T-helper 2 cell treated with Interferon-gamma antibody and Interleukin-4, amounts not matched to agents 100 ng/mL and 5 ng/mL, for 36 hours (primary cell): Measurements from ENCODE around the gene AKT3. TPM values are rescaled to one million over a fixed set of nuclear protein-coding genes. Genes with fewer than 3 reads are reported as not detected.
"Not testable (repeated sequence)": the region's sequence is repeated elsewhere in the genome, so short reads cannot be mapped to it uniquely, and the experiment has no call there.

Experiments used
- intact Hi-C: fragments of 100-400 bp; cut with micrococcal nuclease; formaldehyde crosslinking; loops from one replicate; pipeline ENCODE4 v1.15.1; 2023
- total RNA-seq: library from RNA; stranded (reverse); gene quantifications from 2 replicates; pipeline ENCODE4 v1.2.3, GENCODE V29; 2022

AKT3 gene
- total RNA-seq, result 20.2 and 23.2 TPM in 2 replicates

- intact Hi-C loops, result loop anchor here (1.0 to 5.0 kb wide), 7 partner anchors 198 to 982 kb away; partner anchors contain the start of genes CEP170 and DESI2
These were observed at the start of gene AKT3 for GRCh38 chr1:243850202-243850451. AKT3 (minus strand) TSS chr1:243850243; CDS start chr1:243843170, 7,073 bp downstream.

DNA sequence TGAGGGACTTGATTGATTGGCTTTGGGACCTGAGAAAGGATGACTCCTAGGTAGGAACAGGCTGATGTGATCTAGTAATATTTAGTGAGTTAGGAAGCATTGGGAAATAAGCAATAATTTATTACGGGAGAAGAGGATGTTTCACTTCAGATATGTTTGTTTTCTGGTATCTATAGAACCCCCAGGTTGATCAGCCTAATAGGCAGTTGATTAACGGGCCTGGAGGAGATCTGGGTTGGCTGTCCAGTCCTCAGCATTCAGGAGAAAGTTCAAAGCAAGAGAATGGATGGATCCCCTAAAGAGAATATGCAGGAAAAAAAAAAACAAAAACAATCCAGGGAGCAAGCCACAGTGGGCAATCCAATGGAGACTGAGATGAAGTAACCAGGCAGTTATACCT, 48.2 kb upstream of the AKT3 start:
- intact Hi-C loops, result no loop called here

DNA sequence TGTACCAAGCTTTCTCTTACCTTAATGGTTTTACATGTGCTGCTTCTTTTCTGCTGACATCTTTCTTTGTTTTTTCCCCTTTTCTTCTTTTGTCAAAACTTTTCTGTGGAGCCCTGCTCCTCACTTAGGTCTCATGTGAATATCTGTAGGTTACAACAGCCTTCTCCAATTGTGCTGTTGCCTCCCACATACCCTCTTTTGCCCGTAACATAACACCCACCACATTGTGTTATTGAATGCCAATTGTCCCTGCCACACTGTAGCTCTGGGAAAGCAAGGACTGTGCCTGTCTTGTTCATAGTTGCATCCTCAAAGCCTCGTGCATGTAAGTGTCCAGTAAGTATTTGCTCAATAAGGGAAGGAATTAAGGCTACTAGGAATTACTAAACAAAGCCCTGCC, 46.3 kb upstream of the AKT3 start:
- intact Hi-C loops, result no loop called here

- intact Hi-C loops, result no loop called here
These were observed 42.4 kb upstream of the AKT3 start for GRCh38 chr1:243892456-243892855.

- intact Hi-C loops, result no loop called here
These were observed 40.5 kb upstream of the AKT3 start for GRCh38 chr1:243890576-243890975.

DNA sequence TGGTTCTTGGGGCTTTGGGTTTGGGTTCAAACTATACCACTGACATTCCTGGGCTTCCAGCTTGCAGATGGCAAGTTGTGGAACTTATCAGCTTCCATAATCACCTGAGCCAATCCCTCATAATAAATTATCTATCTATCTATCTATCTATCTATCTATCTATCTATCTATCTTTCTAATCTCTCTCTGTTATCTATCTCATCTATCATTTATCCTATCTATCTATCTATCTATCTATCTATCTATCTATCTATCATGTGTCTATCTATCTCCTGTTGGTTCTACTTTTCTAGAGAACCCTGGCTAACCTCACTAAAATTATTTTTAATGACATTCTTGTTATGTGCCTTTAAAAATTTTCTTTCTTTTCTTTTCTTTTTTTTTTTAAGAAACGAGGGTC, 35.8 kb upstream of the AKT3 start:
- intact Hi-C loops, result no loop called here

GRCh38 chr1:243884603-243885002, 34.6 kb upstream of the AKT3 start:
- intact Hi-C loops, result no loop called here

DNA sequence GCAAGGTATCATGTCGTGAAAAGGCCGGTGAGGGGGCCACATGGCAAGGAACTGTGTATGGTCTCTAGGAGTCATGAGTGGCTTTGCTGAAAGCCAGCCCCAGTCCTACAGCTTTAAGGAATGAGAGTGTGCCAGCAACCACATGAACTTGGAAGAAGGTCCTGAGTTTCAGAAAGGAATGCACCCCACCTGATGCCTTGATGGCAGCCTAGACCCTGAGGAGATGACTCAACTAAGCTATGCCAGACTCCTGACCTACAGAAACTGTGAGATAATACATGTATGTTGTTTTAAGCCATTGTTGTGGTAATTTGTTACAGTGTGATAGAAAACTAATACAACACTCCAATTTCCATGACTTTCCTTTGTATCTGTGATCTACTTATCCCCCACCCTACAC, 33.5 kb upstream of the AKT3 start:
- intact Hi-C loops, result no loop called here

- intact Hi-C loops, result no loop called here
These were observed 32.2 kb upstream of the AKT3 start for GRCh38 chr1:243882276-243882675.

DNA sequence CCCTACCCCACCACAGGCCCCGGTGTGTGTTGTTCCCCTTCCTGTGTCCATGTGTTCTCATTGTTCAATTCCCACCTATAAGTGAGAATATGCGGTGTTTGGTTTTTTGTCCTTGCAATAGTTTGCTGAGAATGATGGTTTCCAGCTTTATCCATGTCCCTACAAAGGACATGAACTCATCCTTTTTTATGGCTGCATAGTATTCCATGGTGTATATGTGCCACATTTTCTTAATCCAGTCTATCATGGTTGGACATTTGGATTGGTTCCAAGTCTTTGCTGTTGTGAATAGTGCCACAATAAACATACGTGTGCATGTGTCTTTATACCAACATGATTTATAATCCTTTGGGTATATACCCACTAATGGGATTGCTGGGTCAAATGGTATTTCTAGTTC, 27.0 kb upstream of the AKT3 start:
- intact Hi-C loops, result not testable (repeated sequence)

DNA sequence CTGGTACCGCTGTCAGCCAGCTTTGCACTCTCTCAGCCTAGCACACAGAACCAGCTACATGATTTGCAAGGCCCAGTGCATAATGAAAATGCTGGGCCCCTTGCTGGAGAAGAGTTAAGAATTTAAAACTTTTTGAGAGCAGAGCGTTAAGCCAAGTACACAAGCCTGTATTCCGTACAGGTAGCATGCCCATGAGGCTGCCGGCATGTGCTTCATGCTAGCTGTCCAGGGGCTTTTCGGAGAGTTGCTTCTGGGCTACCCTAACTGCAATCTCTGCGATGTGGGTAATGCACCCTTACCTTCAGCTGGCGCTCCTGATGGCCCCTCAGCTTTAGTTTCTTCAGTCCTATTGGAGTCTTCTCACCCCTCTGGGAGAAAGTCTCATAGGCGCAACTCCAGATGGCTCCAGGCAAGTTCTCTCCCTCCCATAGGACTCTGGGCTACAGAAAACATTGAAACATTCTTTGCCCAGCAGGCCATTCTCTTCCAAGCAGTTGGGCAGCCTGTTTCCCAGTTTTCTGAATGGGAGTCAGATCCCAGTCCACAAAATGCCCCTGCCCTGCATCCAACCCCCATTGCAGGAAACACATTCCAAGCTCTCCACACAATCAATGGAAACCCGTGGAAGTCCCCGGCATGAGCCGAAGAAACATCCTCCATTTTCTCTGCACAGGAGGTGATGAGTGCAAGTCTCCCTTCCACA, 5.7 kb upstream of the AKT3 start:
- intact Hi-C loops, result no loop called here

- intact Hi-C loops, result loop anchor here (1.0 to 5.0 kb wide), 5 partner anchors 255 to 981 kb away; partner anchors contain the start of gene DESI2
These were observed 1.7 kb upstream of the AKT3 start for GRCh38 chr1:243851765-243852164.

DNA sequence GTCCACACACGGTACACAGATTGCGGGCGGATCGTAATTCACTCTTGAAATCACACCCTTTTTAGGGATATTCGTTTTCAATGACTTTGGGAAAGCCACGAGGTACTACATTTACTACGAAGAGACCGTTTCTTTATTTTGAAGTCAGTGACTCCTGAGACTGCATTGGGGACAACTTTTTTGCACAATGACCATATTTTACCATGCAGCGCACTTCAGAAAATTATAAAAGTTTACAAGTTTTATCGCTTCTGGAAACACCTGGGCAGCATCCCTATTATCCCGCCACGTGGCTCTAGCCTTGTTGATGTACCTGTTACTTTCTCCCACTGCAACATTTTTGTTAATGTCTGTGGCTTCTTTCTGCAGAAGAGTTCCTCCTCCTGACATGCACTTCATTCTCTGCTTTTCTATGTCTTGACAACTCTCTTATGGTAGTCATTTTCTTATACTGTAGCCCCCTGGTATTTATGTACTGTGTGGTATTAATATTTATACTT, 1.3 kb upstream of the AKT3 start:
- intact Hi-C loops, result loop anchor here (1.0 to 5.0 kb wide), 5 partner anchors 255 to 981 kb away; partner anchors contain the start of gene DESI2

DNA sequence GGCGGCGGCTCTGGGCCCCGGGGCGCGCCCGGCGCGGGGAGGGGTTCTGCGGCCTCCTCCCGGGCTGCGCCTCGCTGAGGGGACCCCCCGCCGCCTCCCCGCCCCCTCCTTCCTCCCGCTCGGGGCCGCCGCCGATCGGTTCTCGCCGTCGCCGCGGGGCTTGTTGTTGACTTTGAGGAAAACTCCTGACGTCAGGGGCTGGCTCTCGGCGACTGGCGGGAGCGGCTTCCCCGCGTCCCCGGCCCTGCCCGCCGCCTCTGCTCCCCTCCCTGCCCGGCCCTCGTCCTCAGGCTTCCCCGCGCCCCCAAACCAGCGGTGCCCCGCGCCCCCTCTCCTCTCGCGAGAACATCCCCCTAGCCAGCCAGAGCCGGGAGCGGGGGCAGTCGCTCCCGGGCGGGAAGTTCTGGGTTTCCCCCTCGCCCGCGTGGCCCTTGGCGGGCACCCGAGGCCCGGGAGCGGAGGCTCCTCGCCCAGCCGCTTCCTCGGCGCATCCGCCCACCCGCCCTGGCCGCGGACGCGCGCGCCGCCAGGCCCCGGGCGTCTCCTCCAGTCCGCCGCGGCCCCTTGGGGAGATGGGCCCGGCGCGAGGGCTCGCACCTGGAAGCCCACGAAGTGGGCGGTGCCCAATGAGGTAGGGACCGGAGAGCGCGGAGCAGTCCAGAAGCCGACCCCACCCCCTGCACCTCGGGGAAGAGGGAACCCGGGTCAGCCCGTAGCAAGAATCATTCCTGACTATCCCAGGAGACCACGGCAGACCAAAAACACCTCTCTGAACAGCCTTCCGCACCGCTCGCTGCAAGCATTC, 611 bp upstream of the AKT3 start:
- intact Hi-C loops, result loop anchor here (1.0 to 5.0 kb wide), 8 partner anchors 198 to 982 kb away; partner anchors contain the start of genes CEP170 and DESI2

GRCh38 chr1:243849421-243850201, 432 bp downstream of the AKT3 start:
- intact Hi-C loops, result loop anchor here (1.0 to 5.0 kb wide), 9 partner anchors 11 to 983 kb away; partner anchors contain the start of genes CEP170 and DESI2

GRCh38 chr1:243848858-243849420, 1.1 kb downstream of the AKT3 start:
- intact Hi-C loops, result loop anchor here (1.0 to 5.0 kb wide), 2 partner anchors 11 to 432 kb away; no protein-coding TSS in a partner anchor

DNA sequence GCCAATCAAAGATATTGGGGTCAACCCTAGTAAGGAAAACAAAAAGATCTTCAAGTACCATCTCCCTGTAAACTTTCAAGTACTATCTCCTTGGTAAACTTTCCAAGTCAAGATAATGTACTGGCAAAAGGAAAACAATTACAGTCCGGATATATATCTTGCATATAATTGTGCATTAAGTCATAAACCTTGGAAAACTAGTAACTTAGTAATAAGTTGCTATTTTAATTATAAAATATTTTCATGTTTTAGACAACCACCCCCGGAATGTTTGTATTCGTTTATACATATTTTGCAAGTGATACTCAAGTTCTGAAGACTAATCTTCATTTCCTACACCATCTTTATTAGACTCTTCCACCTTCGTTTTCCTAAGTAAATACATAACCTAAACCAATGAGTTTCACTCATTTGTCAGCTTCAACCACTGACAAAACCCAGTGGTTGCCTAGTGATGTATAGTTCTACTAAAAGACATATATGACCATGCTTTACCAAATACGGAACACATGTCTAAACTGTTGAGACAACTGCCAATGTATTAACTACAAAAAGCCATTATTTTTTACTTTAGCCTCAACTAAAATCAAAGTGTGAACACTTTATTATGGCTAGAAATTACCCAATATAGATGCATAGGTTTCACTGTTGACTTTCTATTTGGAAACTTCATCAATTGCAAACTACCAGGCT, 1.7 kb downstream of the AKT3 start:
- intact Hi-C loops, result loop anchor here (5.0 kb wide), 1 partner anchor 431 kb away; no protein-coding TSS in a partner anchor

- intact Hi-C loops, result loop anchor here (5.0 kb wide), 1 partner anchor 429 kb away; no protein-coding TSS in a partner anchor
These were observed 3.3 kb downstream of the AKT3 start for GRCh38 chr1:243846761-243847160.

- intact Hi-C loops, result loop anchor here (5.0 kb wide), 1 partner anchor 429 kb away; no protein-coding TSS in a partner anchor
These were observed 4.2 kb downstream of the AKT3 start for GRCh38 chr1:243845888-243846287.

DNA sequence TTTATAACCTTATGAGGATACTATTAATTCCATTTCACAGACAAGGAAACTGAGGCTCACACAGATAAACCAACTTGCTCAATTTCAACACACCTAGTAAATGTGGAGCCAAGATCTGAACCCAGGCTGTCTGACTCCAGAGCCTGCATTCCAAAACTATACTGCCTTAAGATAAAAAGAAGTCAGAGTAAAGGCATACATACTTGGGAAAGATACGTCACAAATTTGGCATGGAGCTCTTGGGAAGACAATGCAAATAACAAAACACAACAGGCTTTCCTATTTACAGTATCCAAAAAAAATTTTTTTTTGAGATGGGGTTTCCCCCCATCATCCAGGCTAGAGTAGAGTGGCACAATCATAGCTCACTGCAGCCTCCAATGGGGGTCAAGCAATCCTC, 5.9 kb downstream of the AKT3 start:
- intact Hi-C loops, result no loop called here
